Transverse colon (tissue), 4 donors: ENCODE data around the gene LDHAL6A. TPM values are rescaled to one million over a fixed set of nuclear protein-coding genes. Genes with fewer than 3 reads are reported as not detected.

ENCODE experiments used
- DNase-seq: peaks from one replicate; pipeline ENCODE4 v3.0.0-alpha.2; 2019
- H3K27ac ChIP-seq, 4 donors: fragments of 200-600 bp; sonication (generic); 2 replicates each; pipeline ENCODE4 v1.5.1; 2016 to 2018; ENCODE audit warnings: inconsistent platforms in 4 of 4
- H3K27me3 ChIP-seq: fragments of 200-600 bp; sonication (generic); 2 replicates; pipeline ENCODE4 v1.5.1; 2017; ENCODE audit warnings: inconsistent platforms
- H3K36me3 ChIP-seq, 4 donors: fragments of 200-600 bp; sonication (generic); 2 replicates each; pipeline ENCODE4 v1.5.1; 2017 to 2019; ENCODE audit warnings: inconsistent platforms in 4 of 4
- H3K4me1 ChIP-seq, 4 donors: fragments of 200-600 bp; sonication (generic); 2 replicates each; pipeline ENCODE4 v1.5.1; 2017 to 2020; ENCODE audit warnings: inconsistent platforms in 4 of 4
- H3K4me3 ChIP-seq, 4 donors: fragments of 200-600 bp; sonication (generic); 1 replicate in 1 of 4; 2 replicates in 3 of 4; pipeline versions ENCODE4 v1.5.1 to v1.6.1; 2017 to 2019; ENCODE audit warnings: inconsistent platforms in 4 of 4
- H3K9me3 ChIP-seq, 2 donors: fragments of 200-600 bp; sonication (generic); 2 replicates each; pipeline ENCODE4 v1.5.1; 2017 to 2019; ENCODE audit warnings: inconsistent platforms in 2 of 2
- CTCF ChIP-seq, 5 experiments: fragments of 200-600 bp in 3 of 5; fragments of 450-650 bp in 2 of 5; sonication (generic) in 3 of 5; IDR thresholded peaks; 1 replicate in 2 of 5; 2 replicates in 3 of 5; pipeline ENCODE4 v1.5.1; 2016 to 2017; ENCODE audit warnings: antibody characterized with exemption in 5 of 5, inconsistent platforms in 3 of 5, mild to moderate bottlenecking in 2 of 5, moderate library complexity in 1 of 5
- EP300 ChIP-seq: sonication (generic); formaldehyde crosslinking; IDR thresholded peaks from one replicate; pipeline ENCODE4 v1.6.1; 2017; ENCODE audit warnings: antibody characterized with exemption, low read depth
- POLR2A ChIP-seq: fragments of 450-650 bp; IDR thresholded peaks from one replicate; pipeline ENCODE4 v1.6.1; 2016; ENCODE audit warnings: antibody characterized with exemption, mild to moderate bottlenecking, moderate library complexity
- POLR2AphosphoS5 ChIP-seq, 3 donors: sonication (generic); formaldehyde crosslinking; IDR thresholded peaks; one replicate each; pipeline ENCODE4 v1.6.1; 2016; ENCODE audit warnings: antibody characterized with exemption in 3 of 3
- WGBS, 2 donors: methylation state at CpG; one replicate each; pipeline ENCODE4 v1.1.5; 2018; ENCODE audit warnings: low coverage in 1 of 2; 5-methylcytosine and 5-hydroxymethylcytosine counted together
- in situ Hi-C, 4 donors: fragments of 200-750 bp; cut with MboI; loops; one replicate each; pipeline versions ENCODE4 v1.15.0 to v1.15.1; 2017; ENCODE audit warnings: low sequenced_read_pairs in 3 of 4, low pct_ligation_motif_present in 1 of 4, low pct_unique_long_range_greater_than_20kb in 1 of 4
- intact Hi-C: fragments of 100-400 bp; cut with DNase I; formaldehyde crosslinking; loops from one replicate; pipeline ENCODE4 v1.15.1; 2023; ENCODE audit warnings: low total_unique reads
- total RNA-seq, 4 donors: library from RNA; depleted of rRNA; stranded (reverse); fragments of >200 nt; gene quantifications; one replicate each; pipeline ENCODE4 v1.1.0, GENCODE V29; 2016

LDHAL6A gene
- total RNA-seq, 4 donors from 2014 or later: not detected

- WGBS, 2 donors: 47% methylated on average over 2 of the region's 2 CpGs; no CpG with 5 or more reads in 1 of the 2 donors
- Histone ChIP-seq H3K36me3 (no peaks in the 10 kb centered on the region), H3K27me3 (no peaks in the 10 kb centered on the region), H3K4me3 (no peak overlapping the region), H3K27ac (no peak overlapping the region), H3K4me1 (no peaks in the 10 kb centered on the region), H3K9me3 (no peaks in the 10 kb centered on the region)
- TF ChIP-seq POLR2AphosphoS5 (IDR thresholded peaks at IDR 0.05) (no peak), EP300 (no peak), CTCF (IDR thresholded peaks at IDR 0.05) (no peak), POLR2A (no peak)
- DNase-seq: no peak
- intact Hi-C loops (no loop called here), in situ Hi-C loops (no loop called here)
Observed at GRCh38 chr11:18419040-18419439, 36.6 kb upstream of the LDHAL6A start.

- DNase-seq: no peak
- no peak overlapping the region for H3K4me3 ChIP-seq
- in situ Hi-C loops (no loop called here), intact Hi-C loops (no loop called here)
- 96 to 100% methylated on average over 1 to 2 of the region's 2 CpGs for WGBS, 2 donors
- H3K9me3 ChIP-seq: no peaks in the 10 kb centered on the region
- TF ChIP-seq POLR2A (no peak), EP300 (no peak), CTCF (IDR thresholded peaks at IDR 0.05) (no peak), POLR2AphosphoS5 (IDR thresholded peaks at IDR 0.05) (no peak)
- no peaks in the 10 kb centered on the region for H3K4me1 ChIP-seq
- H3K27ac ChIP-seq: no peak overlapping the region
- H3K27me3 ChIP-seq: no peaks in the 10 kb centered on the region
- no peaks in the 10 kb centered on the region for H3K36me3 ChIP-seq
Observed at GRCh38 chr11:18420067-18420466, 35.6 kb upstream of the LDHAL6A start.

GRCh38 chr11:18427240-18427639, 28.4 kb upstream of the LDHAL6A start:
- no peaks in the 10 kb centered on the region for H3K27me3 ChIP-seq
- in situ Hi-C loops (no loop called here), intact Hi-C loops (no loop called here)
- DNase-seq: no peak
- TF ChIP-seq EP300 (no peak), CTCF (IDR thresholded peaks at IDR 0.05) (no peak), POLR2A (no peak)
- no peaks in the 10 kb centered on the region for H3K9me3 ChIP-seq
- H3K36me3 ChIP-seq: no peaks in the 10 kb centered on the region
- no peak overlapping the region for H3K4me3 ChIP-seq
- H3K4me1 ChIP-seq: no peaks in the 10 kb centered on the region
- 76 to 83% methylated on average over 3 to 4 of the region's 4 CpGs for WGBS, 2 donors
- no peak overlapping the region for H3K27ac ChIP-seq

- no peaks in the 10 kb centered on the region for H3K9me3 ChIP-seq
- TF ChIP-seq EP300 (no peak), CTCF (IDR thresholded peaks at IDR 0.05) (no peak), POLR2A (no peak), POLR2AphosphoS5 (IDR thresholded peaks at IDR 0.05) (no peak)
- no peak overlapping the region for H3K27ac ChIP-seq
- intact Hi-C loops (no loop called here), in situ Hi-C loops (no loop called here)
- no peaks in the 10 kb centered on the region for H3K36me3 ChIP-seq
- no peaks in the 10 kb centered on the region for H3K4me1 ChIP-seq
- no peak for DNase-seq
- 79 to 85% methylated on average over 1 to 5 of the region's 5 CpGs for WGBS, 2 donors
- no peak overlapping the region for H3K4me3 ChIP-seq
- no peaks in the 10 kb centered on the region for H3K27me3 ChIP-seq
Observed at GRCh38 chr11:18429332-18429731, 26.3 kb upstream of the LDHAL6A start.
